NT2/D1 (cell line): ENCODE results near the gene GIMAP8.

Source experiments
- SUZ12 ChIP-seq: IDR thresholded peaks from 2 replicates; pipeline ENCODE4 v1.6.1; 2011; ENCODE audit not compliant: insufficient read length, insufficient read depth; ENCODE audit errors: extremely low read depth
- YY1 ChIP-seq: IDR thresholded peaks from 2 replicates; pipeline ENCODE4 v1.6.1; 2011; ENCODE audit not compliant: insufficient read length, insufficient read depth
- ZNF274 ChIP-seq: IDR thresholded peaks from 2 replicates; pipeline ENCODE4 v1.6.1; 2011; ENCODE audit warnings: mild to moderate bottlenecking, low read depth, low read length

GRCh38 chr7:150468241-150468640 is 17.8 kb downstream of the GIMAP8 start:
- TF ChIP-seq ZNF274 (no peak), YY1 (no peak), SUZ12 (no peak)
